HPDE6-E6E7 (cell line): ENCODE measurements around the gene TP53AIP1.

Experiments used
- DNase-seq: peaks from one replicate; pipeline ENCODE4 v3.0.0; 2011; ENCODE audit warnings: missing footprints; ENCODE audit errors: extremely low spot score

Gene TP53AIP1

GRCh38 chr11:128890543-128891368 is 51.9 kb downstream of the TP53AIP1 start, which contains the start of gene KCNJ5:
TSS of gene KCNJ5 (plus strand) at chr11:128891356. CDS start at chr11:128911274, 19,918 bp downstream.
- DNase-seq, result no peak

- no peak for DNase-seq
Observed at GRCh38 chr11:128890216-128890542, 52.5 kb downstream of the TP53AIP1 start.

GRCh38 chr11:128889657-128890213 is 52.9 kb downstream of the TP53AIP1 start:
- DNase-seq, result no peak

- DNase-seq, result no peak
Observed at GRCh38 chr11:128888034-128888985, 54.4 kb downstream of the TP53AIP1 start.

- DNase-seq, result no peak
Observed at GRCh38 chr11:128886406-128887124, 56.1 kb downstream of the TP53AIP1 start.
